Measurements from ENCODE around the gene NBAS.

DNA sequence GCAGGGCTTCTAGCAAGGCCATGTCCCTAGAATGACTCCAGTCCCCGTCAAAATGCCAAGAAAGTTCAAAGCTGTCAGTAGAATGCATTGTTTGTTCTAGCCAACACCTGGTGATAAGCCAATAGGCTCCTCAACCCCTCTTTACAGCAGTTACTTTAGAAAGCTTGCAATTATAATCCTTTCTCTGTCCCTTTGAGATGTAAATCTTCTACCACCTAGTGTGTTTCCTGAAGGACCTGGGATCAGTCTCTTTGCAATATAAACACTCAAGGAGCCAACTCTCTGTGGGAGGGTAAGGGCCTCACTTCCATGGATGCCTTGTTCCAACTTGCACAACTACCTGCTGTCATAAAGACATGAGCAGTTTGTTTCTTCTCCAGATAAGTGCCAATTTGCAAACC lies 301.8 kb downstream of the NBAS start:
- TF ChIP-seq CTCF (IDR thresholded peaks at IDR 0.05): no peak
- no peak for TF ChIP-seq POLR2A (IDR thresholded peaks at IDR 0.05)
